ENCODE measurements around the gene PGAM1.
"Not testable (repeated sequence)": the region's sequence is repeated elsewhere in the genome, so short reads cannot be mapped to it uniquely, and the experiment has no call there.

PGAM1 gene

GRCh38 chr10:97407952-97408248, 18.1 kb upstream of the PGAM1 start:
- no peak for DNase-seq (ENCODE audit: low spot score)

- DNase-seq (ENCODE audit: low spot score) = no peak
Observed at GRCh38 chr10:97408496-97408992, 17.4 kb upstream of the PGAM1 start.

GRCh38 chr10:97411406-97411805, 14.6 kb upstream of the PGAM1 start:
- DNase-seq (ENCODE audit: low spot score) = no peak

- no peak for DNase-seq (ENCODE audit: low spot score)
Observed at GRCh38 chr10:97412891-97413304, 13.1 kb upstream of the PGAM1 start.

GRCh38 chr10:97416565-97416964, 9.4 kb upstream of the PGAM1 start:
- no peak for DNase-seq (ENCODE audit: low spot score)

GRCh38 chr10:97423757-97424098, 2.3 kb upstream of the PGAM1 start:
- not testable (repeated sequence) for DNase-seq (ENCODE audit: low spot score)

- DNase-seq (ENCODE audit: low spot score) = no peak
Observed at GRCh38 chr10:97426776-97427570, 982 bp downstream of the PGAM1 start.

- DNase-seq (ENCODE audit: low spot score) = no peak
Observed at GRCh38 chr10:97427571-97428179, 1.7 kb downstream of the PGAM1 start.

- DNase-seq (ENCODE audit: low spot score) = no peak
Observed at GRCh38 chr10:97428572-97428981, 2.6 kb downstream of the PGAM1 start.

- DNase-seq (ENCODE audit: low spot score) = no peak
Observed at GRCh38 chr10:97434055-97434454, 8.1 kb downstream of the PGAM1 start.

GRCh38 chr10:97434557-97434956, 8.6 kb downstream of the PGAM1 start:
- no peak for DNase-seq (ENCODE audit: low spot score)

- DNase-seq (ENCODE audit: low spot score) = no peak
Observed at GRCh38 chr10:97435211-97435610, 9.2 kb downstream of the PGAM1 start.

- DNase-seq (ENCODE audit: low spot score) = no peak
Observed at GRCh38 chr10:97442277-97442676, 16.3 kb downstream of the PGAM1 start.

GRCh38 chr10:97444212-97444611, 18.2 kb downstream of the PGAM1 start:
- no peak for DNase-seq (ENCODE audit: low spot score)

- DNase-seq (ENCODE audit: low spot score) = no peak
Observed at GRCh38 chr10:97445357-97445721, 19.3 kb downstream of the PGAM1 start.

- peak; percentile 92 for DNase-seq (ENCODE audit: low spot score)
Observed at GRCh38 chr10:97445722-97446639, 20.0 kb downstream of the PGAM1 start, which contains the start of the genes EXOSC1 and ZDHHC16. Gene EXOSC1, minus strand, starts transcription at chr10:97446006. Its CDS starts 21 bp downstream, at chr10:97445985. Gene ZDHHC16, plus strand, starts transcription at chr10:97446175. Its CDS starts 5,501 bp downstream, at chr10:97451676.

- no peak for DNase-seq (ENCODE audit: low spot score)
Observed at GRCh38 chr10:97450828-97451227, 24.8 kb downstream of the PGAM1 start.

- DNase-seq (ENCODE audit: low spot score) = no peak
Observed at GRCh38 chr10:97451605-97452004, 25.6 kb downstream of the PGAM1 start.

- no peak for DNase-seq (ENCODE audit: low spot score)
Observed at GRCh38 chr10:97452352-97452751, 26.4 kb downstream of the PGAM1 start.

- no peak for DNase-seq (ENCODE audit: low spot score)
Observed at GRCh38 chr10:97454330-97455036, 28.5 kb downstream of the PGAM1 start.

GRCh38 chr10:97456034-97456685, 30.2 kb downstream of the PGAM1 start:
- no peak for DNase-seq (ENCODE audit: low spot score)

Data from left forelimb (tissue), 1 donor.